ENCODE measurements around the gene RYR2. TPM values are rescaled to one million over a fixed set of nuclear protein-coding genes. Genes with fewer than 3 reads are reported as not detected.

Gene RYR2
- total RNA-seq, 1 experiment from 2014 or later: 0.03 TPM

DNA sequence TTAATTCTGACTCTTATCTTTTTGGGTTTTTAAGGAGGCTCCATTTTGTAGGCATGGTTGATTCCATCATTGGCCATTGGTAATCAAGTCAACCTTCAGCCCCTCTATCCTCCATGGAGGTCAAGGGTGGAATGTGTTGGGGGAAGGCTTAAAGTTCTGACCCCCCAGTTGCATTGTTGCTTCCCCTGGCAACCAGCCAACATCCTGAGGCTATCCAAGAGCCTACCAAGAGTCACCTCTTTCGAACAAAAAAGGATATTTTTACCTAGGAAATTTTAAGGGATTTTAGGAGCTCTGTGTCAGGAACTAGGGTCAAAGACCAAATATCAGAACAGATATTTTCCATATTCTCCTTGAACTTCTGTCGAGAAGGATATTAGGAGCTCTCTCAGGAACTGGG is 251.8 kb downstream of the RYR2 start:
- BruUV-seq (replicated peaks): no TSS peak
- ChIA-PET POLR2A (no interaction called here), CTCF (no interaction called here)
- ATAC-seq: no peak
- Histone ChIP-seq H3K9me3 (ENCODE audit: control insufficient read depth, insufficient read depth, low read depth, low read length) (no peaks in the 10 kb centered on the region), H3K27me3 (ENCODE audit: control insufficient read depth, insufficient read depth, low read length) (no peaks in the 10 kb centered on the region), H3K4me3 (ENCODE audit: low read depth in 2 of 2, low read length in 2 of 2) (no peak overlapping the region), H3K4me1 (ENCODE audit: control insufficient read depth, insufficient read depth, low read length) (no peaks in the 10 kb centered on the region), H3K27ac (ENCODE audit: low read length) (no peak overlapping the region), H3K36me3 (ENCODE audit: control insufficient read depth, insufficient read depth, low read length) (no peaks in the 10 kb centered on the region)
- in situ Hi-C loops (cut with HindIII; ENCODE audit: low pct_unique_long_range_greater_than_20kb, low sequenced_read_pairs): no loop called here
- intact Hi-C loops (cut with micrococcal nuclease; ENCODE audit: unreplicated experiment): no loop called here
- DNase-seq (ENCODE audit: low read depth, low spot score): no peak
- TF ChIP-seq SIN3A (IDR thresholded peaks at IDR 0.05; ENCODE audit: borderline replicate concordance, insufficient read depth, low read depth, low read length) (no peak), POLR2AphosphoS5 (IDR thresholded peaks at IDR 0.05; ENCODE audit: low read depth, low read length) (no peak)
- TF ChIP-seq, protein P1, sequence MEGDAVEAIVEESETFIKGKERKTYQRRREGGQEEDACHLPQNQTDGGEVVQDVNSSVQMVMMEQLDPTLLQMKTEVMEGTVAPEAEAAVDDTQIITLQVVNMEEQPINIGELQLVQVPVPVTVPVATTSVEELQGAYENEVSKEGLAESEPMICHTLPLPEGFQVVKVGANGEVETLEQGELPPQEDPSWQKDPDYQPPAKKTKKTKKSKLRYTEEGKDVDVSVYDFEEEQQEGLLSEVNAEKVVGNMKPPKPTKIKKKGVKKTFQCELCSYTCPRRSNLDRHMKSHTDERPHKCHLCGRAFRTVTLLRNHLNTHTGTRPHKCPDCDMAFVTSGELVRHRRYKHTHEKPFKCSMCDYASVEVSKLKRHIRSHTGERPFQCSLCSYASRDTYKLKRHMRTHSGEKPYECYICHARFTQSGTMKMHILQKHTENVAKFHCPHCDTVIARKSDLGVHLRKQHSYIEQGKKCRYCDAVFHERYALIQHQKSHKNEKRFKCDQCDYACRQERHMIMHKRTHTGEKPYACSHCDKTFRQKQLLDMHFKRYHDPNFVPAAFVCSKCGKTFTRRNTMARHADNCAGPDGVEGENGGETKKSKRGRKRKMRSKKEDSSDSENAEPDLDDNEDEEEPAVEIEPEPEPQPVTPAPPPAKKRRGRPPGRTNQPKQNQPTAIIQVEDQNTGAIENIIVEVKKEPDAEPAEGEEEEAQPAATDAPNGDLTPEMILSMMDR (IDR thresholded peaks at IDR 0.05): no peak

DNA sequence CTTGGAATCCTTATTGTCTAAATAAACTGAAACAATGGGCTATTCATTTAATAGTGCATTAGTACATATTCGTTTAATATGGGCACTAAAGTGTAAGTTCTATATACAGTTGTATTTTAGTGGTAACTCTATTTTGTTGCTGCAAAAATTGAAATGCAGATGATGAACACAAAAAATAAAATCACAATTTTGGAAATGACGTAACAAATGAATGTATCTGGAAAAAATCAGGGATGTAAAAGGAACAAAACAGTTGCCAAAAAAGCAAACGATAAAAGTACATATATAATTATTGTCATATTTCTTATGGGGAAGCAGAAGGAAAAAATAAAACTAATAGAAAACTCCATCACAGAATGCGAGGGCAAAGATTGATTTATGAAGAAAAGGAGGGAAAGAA is 254.9 kb downstream of the RYR2 start:
- ATAC-seq: no peak
- in situ Hi-C loops (cut with HindIII; ENCODE audit: low pct_unique_long_range_greater_than_20kb, low sequenced_read_pairs) (no loop called here), intact Hi-C loops (cut with micrococcal nuclease; ENCODE audit: unreplicated experiment) (no loop called here)
- TF ChIP-seq, protein P2, sequence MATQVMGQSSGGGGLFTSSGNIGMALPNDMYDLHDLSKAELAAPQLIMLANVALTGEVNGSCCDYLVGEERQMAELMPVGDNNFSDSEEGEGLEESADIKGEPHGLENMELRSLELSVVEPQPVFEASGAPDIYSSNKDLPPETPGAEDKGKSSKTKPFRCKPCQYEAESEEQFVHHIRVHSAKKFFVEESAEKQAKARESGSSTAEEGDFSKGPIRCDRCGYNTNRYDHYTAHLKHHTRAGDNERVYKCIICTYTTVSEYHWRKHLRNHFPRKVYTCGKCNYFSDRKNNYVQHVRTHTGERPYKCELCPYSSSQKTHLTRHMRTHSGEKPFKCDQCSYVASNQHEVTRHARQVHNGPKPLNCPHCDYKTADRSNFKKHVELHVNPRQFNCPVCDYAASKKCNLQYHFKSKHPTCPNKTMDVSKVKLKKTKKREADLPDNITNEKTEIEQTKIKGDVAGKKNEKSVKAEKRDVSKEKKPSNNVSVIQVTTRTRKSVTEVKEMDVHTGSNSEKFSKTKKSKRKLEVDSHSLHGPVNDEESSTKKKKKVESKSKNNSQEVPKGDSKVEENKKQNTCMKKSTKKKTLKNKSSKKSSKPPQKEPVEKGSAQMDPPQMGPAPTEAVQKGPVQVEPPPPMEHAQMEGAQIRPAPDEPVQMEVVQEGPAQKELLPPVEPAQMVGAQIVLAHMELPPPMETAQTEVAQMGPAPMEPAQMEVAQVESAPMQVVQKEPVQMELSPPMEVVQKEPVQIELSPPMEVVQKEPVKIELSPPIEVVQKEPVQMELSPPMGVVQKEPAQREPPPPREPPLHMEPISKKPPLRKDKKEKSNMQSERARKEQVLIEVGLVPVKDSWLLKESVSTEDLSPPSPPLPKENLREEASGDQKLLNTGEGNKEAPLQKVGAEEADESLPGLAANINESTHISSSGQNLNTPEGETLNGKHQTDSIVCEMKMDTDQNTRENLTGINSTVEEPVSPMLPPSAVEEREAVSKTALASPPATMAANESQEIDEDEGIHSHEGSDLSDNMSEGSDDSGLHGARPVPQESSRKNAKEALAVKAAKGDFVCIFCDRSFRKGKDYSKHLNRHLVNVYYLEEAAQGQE (IDR thresholded peaks at IDR 0.05; ENCODE audit: insufficient read depth in 1 of 2, low read depth in 2 of 2, low read length in 1 of 2): no peak
- no peak for TF ChIP-seq TCF7L2 (IDR thresholded peaks at IDR 0.05; ENCODE audit: low read depth, low read length)
- no peak for TF ChIP-seq POLR2AphosphoS5 (IDR thresholded peaks at IDR 0.05; ENCODE audit: low read depth, low read length)
- no peak for TF ChIP-seq SIN3A (IDR thresholded peaks at IDR 0.05; ENCODE audit: borderline replicate concordance, insufficient read depth, low read depth, low read length)
- TF ChIP-seq, protein P1 (IDR thresholded peaks at IDR 0.05): no peak
- no peaks in the 10 kb centered on the region for H3K36me3 ChIP-seq (ENCODE audit: control insufficient read depth, insufficient read depth, low read length)
- no peak overlapping the region for H3K27ac ChIP-seq (ENCODE audit: low read length)
- DNase-seq (ENCODE audit: low read depth, low spot score): no peak
- BruUV-seq (replicated peaks): no TSS peak
- ChIA-PET POLR2A (no interaction called here), CTCF (no interaction called here)
- no peaks in the 10 kb centered on the region for H3K9me3 ChIP-seq (ENCODE audit: control insufficient read depth, insufficient read depth, low read depth, low read length)
- H3K4me3 ChIP-seq (ENCODE audit: low read depth in 2 of 2, low read length in 2 of 2): no peak overlapping the region
- no peaks in the 10 kb centered on the region for H3K4me1 ChIP-seq (ENCODE audit: control insufficient read depth, insufficient read depth, low read length)
- H3K27me3 ChIP-seq (ENCODE audit: control insufficient read depth, insufficient read depth, low read length): no peaks in the 10 kb centered on the region

All from Panc1 (cell line).